Erythroblast (primary cell): Measurements from ENCODE around the gene CAPN15.

Experiments used
- GATA1 ChIP-seq: IDR thresholded peaks from 2 replicates; pipeline ENCODE4 v1.6.1; 2011; ENCODE audit warnings: low read depth, mild to moderate bottlenecking, control low read depth, low read length, moderate library complexity
- POLR2A ChIP-seq: IDR thresholded peaks from 2 replicates; pipeline ENCODE4 v1.6.1; 2011; ENCODE audit warnings: mild to moderate bottlenecking, low read length

DNA sequence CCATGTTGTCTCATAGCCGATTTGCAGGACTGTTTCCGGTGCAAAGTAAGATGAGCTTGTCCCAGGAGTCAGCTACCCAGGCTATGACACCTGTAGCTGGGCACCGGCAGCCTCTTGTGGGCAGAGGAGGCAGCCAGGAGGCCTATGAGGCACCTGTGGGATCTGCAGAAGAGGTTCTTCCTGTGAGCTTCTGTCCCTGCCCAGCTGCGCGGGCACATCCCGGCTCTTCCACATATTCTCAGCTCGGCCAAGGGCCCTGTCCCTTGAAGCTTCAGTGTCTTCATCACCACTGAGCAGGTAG, 21.3 kb upstream of the CAPN15 start:
- TF ChIP-seq POLR2A (no peak), GATA1 (no peak)
